HUES48 (cell line): ENCODE data around the gene BEST3.

Source experiments
- H3K27ac ChIP-seq: one replicate; pipeline ENCODE4 v1.7.0; 2013; ENCODE audit warnings: low read depth, low read length, inconsistent platforms
- H3K27me3 ChIP-seq: 2 replicates; pipeline ENCODE4 v1.6.1; 2013; ENCODE audit warnings: mild to moderate bottlenecking, low read length; ENCODE audit not compliant: control insufficient read depth, insufficient read depth
- H3K36me3 ChIP-seq: 2 replicates; pipeline ENCODE4 v1.6.1; 2013; ENCODE audit warnings: low read length; ENCODE audit not compliant: control insufficient read depth, insufficient read depth
- H3K4me1 ChIP-seq: 2 replicates; pipeline ENCODE4 v1.6.1; 2013; ENCODE audit warnings: mild to moderate bottlenecking, low read length; ENCODE audit not compliant: control insufficient read depth, insufficient read depth
- H3K4me3 ChIP-seq: 2 replicates; pipeline ENCODE4 v1.5.1; 2013; ENCODE audit warnings: mild to moderate bottlenecking, low read depth, low read length
- H3K9ac ChIP-seq: 2 replicates; pipeline ENCODE4 v1.6.1; 2013; ENCODE audit warnings: mild to moderate bottlenecking, low read depth, low read length, moderate library complexity
- H3K9me3 ChIP-seq: 2 replicates; pipeline ENCODE4 v1.6.1; 2013; ENCODE audit warnings: low read length; ENCODE audit not compliant: control insufficient read depth, insufficient read depth

Gene BEST3

GRCh38 chr12:69663726-69664125 lies 35.4 kb downstream of the BEST3 start:
- no peak overlapping the region for H3K9ac ChIP-seq
- H3K27me3 ChIP-seq, result no peaks in the 10 kb centered on the region
- H3K4me1 ChIP-seq, result no peaks in the 10 kb centered on the region

GRCh38 chr12:69662764-69663163 lies 36.3 kb downstream of the BEST3 start:
- no peaks in the 10 kb centered on the region for H3K9me3 ChIP-seq
- no peaks in the 10 kb centered on the region for H3K4me1 ChIP-seq
- no peak overlapping the region for H3K27ac ChIP-seq
- no peak overlapping the region for H3K4me3 ChIP-seq
- H3K27me3 ChIP-seq, result no peaks in the 10 kb centered on the region
- H3K36me3 ChIP-seq, result no peaks in the 10 kb centered on the region
- H3K9ac ChIP-seq, result no peak overlapping the region

More at GRCh38 chr12:69663726-69664125, 35.4 kb downstream of the BEST3 start:
- Histone ChIP-seq H3K27ac (no peak overlapping the region), H3K9me3 (no peaks in the 10 kb centered on the region), H3K36me3 (no peaks in the 10 kb centered on the region), H3K4me3 (no peak overlapping the region)

GRCh38 chr12:69661386-69661785 lies 37.7 kb downstream of the BEST3 start:
- Histone ChIP-seq H3K4me1 (no peaks in the 10 kb centered on the region), H3K36me3 (no peaks in the 10 kb centered on the region), H3K9ac (no peak overlapping the region), H3K27ac (no peak overlapping the region), H3K4me3 (no peak overlapping the region), H3K9me3 (no peaks in the 10 kb centered on the region), H3K27me3 (no peaks in the 10 kb centered on the region)

- no peaks in the 10 kb centered on the region for H3K9me3 ChIP-seq
- no peak overlapping the region for H3K27ac ChIP-seq
- no peak overlapping the region for H3K9ac ChIP-seq
- no peaks in the 10 kb centered on the region for H3K4me1 ChIP-seq
- no peaks in the 10 kb centered on the region for H3K27me3 ChIP-seq
- no peaks in the 10 kb centered on the region for H3K36me3 ChIP-seq
- no peak overlapping the region for H3K4me3 ChIP-seq
Observed at GRCh38 chr12:69660164-69660863, 38.8 kb downstream of the BEST3 start.

GRCh38 chr12:69658203-69658602 lies 40.9 kb downstream of the BEST3 start:
- Histone ChIP-seq H3K36me3 (no peaks in the 10 kb centered on the region), H3K9me3 (no peaks in the 10 kb centered on the region), H3K9ac (no peak overlapping the region), H3K27me3 (no peaks in the 10 kb centered on the region), H3K4me3 (no peak overlapping the region), H3K27ac (no peak overlapping the region), H3K4me1 (no peaks in the 10 kb centered on the region)

- H3K27ac ChIP-seq, result no peak overlapping the region
- H3K9ac ChIP-seq, result no peak overlapping the region
- no peaks in the 10 kb centered on the region for H3K36me3 ChIP-seq
- H3K27me3 ChIP-seq, result no peaks in the 10 kb centered on the region
- H3K4me3 ChIP-seq, result no peak overlapping the region
- no peaks in the 10 kb centered on the region for H3K4me1 ChIP-seq
- H3K9me3 ChIP-seq, result no peaks in the 10 kb centered on the region
Observed at GRCh38 chr12:69657376-69658137, 41.5 kb downstream of the BEST3 start.

GRCh38 chr12:69655616-69656340 lies 43.3 kb downstream of the BEST3 start:
- Histone ChIP-seq H3K27me3 (no peaks in the 10 kb centered on the region), H3K36me3 (no peaks in the 10 kb centered on the region), H3K9ac (no peak overlapping the region), H3K4me1 (no peaks in the 10 kb centered on the region), H3K4me3 (no peak overlapping the region), H3K9me3 (no peaks in the 10 kb centered on the region), H3K27ac (no peak overlapping the region)

GRCh38 chr12:69653703-69654102 lies 45.4 kb downstream of the BEST3 start:
- no peaks in the 10 kb centered on the region for H3K27me3 ChIP-seq
- H3K9ac ChIP-seq, result no peak overlapping the region
- no peaks in the 10 kb centered on the region for H3K9me3 ChIP-seq
- no peaks in the 10 kb centered on the region for H3K4me1 ChIP-seq
- no peak overlapping the region for H3K27ac ChIP-seq
- H3K36me3 ChIP-seq, result no peaks in the 10 kb centered on the region
- H3K4me3 ChIP-seq, result no peak overlapping the region

GRCh38 chr12:69651922-69652321 lies 47.2 kb downstream of the BEST3 start:
- Histone ChIP-seq H3K9ac (no peak overlapping the region), H3K27ac (no peak overlapping the region), H3K4me1 (no peaks in the 10 kb centered on the region), H3K9me3 (no peaks in the 10 kb centered on the region), H3K4me3 (no peak overlapping the region), H3K27me3 (no peaks in the 10 kb centered on the region), H3K36me3 (no peaks in the 10 kb centered on the region)

- Histone ChIP-seq H3K27me3 (no peaks in the 10 kb centered on the region), H3K4me3 (no peak overlapping the region), H3K9ac (no peak overlapping the region), H3K4me1 (no peaks in the 10 kb centered on the region), H3K9me3 (no peaks in the 10 kb centered on the region), H3K36me3 (no peaks in the 10 kb centered on the region), H3K27ac (no peak overlapping the region)
Observed at GRCh38 chr12:69649529-69649928, 49.6 kb downstream of the BEST3 start.

- Histone ChIP-seq H3K4me3 (no peak overlapping the region), H3K9ac (no peak overlapping the region), H3K27me3 (no peaks in the 10 kb centered on the region), H3K9me3 (no peaks in the 10 kb centered on the region), H3K4me1 (no peaks in the 10 kb centered on the region), H3K27ac (no peak overlapping the region), H3K36me3 (no peaks in the 10 kb centered on the region)
Observed at GRCh38 chr12:69648476-69648875, 50.6 kb downstream of the BEST3 start.
